Upper lobe of left lung (tissue), 4 donors: Measurements from ENCODE around the gene PPA1.

Experiments used
- CTCF ChIP-seq, 6 experiments: fragments of 450-650 bp in 4 of 6; fragments of 200-600 bp in 2 of 6; sonication (generic) in 2 of 6; IDR thresholded peaks; one replicate each; pipeline ENCODE4 v1.5.1; 2016 to 2019; ENCODE audit warnings: antibody characterized with exemption in 6 of 6
- EP300 ChIP-seq, 4 donors: sonication (generic); formaldehyde crosslinking; IDR thresholded peaks; one replicate each; pipeline ENCODE4 v1.5.1; 2017; ENCODE audit warnings: antibody characterized with exemption in 4 of 4, control low read depth in 2 of 4
- POLR2A ChIP-seq, 4 donors: fragments of 450-650 bp; IDR thresholded peaks; one replicate each; pipeline ENCODE4 v1.5.1; 2016 to 2017; ENCODE audit warnings: antibody characterized with exemption in 4 of 4, mild to moderate bottlenecking in 2 of 4
- POLR2AphosphoS5 ChIP-seq, 2 donors: sonication (generic); formaldehyde crosslinking; IDR thresholded peaks; one replicate each; pipeline ENCODE4 v1.5.1; 2017; ENCODE audit warnings: antibody characterized with exemption in 2 of 2

- TF ChIP-seq CTCF (IDR thresholded peaks at IDR 0.05) = no peak
- no peak for TF ChIP-seq POLR2AphosphoS5 (IDR thresholded peaks at IDR 0.05)
- no peak for TF ChIP-seq POLR2A (IDR thresholded peaks at IDR 0.05)
- no peak for TF ChIP-seq EP300 (IDR thresholded peaks at IDR 0.05)
Observed at GRCh38 chr10:70155255-70155838, 77.9 kb downstream of the PPA1 start.
